GM12878 (cell line): ENCODE results near the gene OPRD1. TPM values are rescaled to one million over a fixed set of nuclear protein-coding genes. Genes with fewer than 3 reads are reported as not detected.

Experiments
- ATAC-seq: fragments of 200-7000 bp; cut with Tn5 transposase; 3 replicates; pipeline ENCODE4 v1.9.1; 2020; ENCODE audit warnings: mild to moderate bottlenecking, moderate library complexity
- BruUV-seq: library from RNA; stranded (reverse); fragments of 400-500 nt; replicated peaks from 2 replicates; lab custom pipeline; 2021; lab: Mats Ljungman, UMichigan
- CTCF ChIA-PET: fragments of 300-600 bp; sonication (Branson Sonifier 250); formaldehyde crosslinking; extraction: SDS; loops from one replicate; lab custom pipeline; 2021; ENCODE audit warnings: inconsistent platforms; lab: Yijun Ruan, JAX
- POLR2A ChIA-PET: fragments of 350-600 bp; formaldehyde crosslinking; extraction: SDS; loops from one replicate; lab custom pipeline; 2021; ENCODE audit warnings: inconsistent platforms; lab: Charles Lee
- RAD21 ChIA-PET: fragments of 300-600 bp; sonication (Branson Sonifier 250); formaldehyde crosslinking; loops from one replicate; lab custom pipeline; 2023; ENCODE audit warnings: antibody characterized with exemption; ENCODE audit not compliant: unreplicated experiment; lab: Charles Lee
- SMC1A ChIA-PET: fragments of 300-600 bp; sonication (Branson Sonifier 250); formaldehyde crosslinking; loops from one replicate; lab custom pipeline; 2023; ENCODE audit not compliant: unreplicated experiment, uncharacterized antibody; lab: Charles Lee
- DNase-seq: peaks from one replicate; pipeline ENCODE4 v3.0.0-alpha.2; 2011; ENCODE audit warnings: low read depth, low spot score
- FAIRE-seq: peaks from 3 replicates; lab custom pipeline; 2011; peaks lifted over from hg19 to GRCh38; lab: Jason Lieb, UNC
- H2AFZ ChIP-seq: 2 replicates; pipeline ENCODE4 v1.6.0; 2011; ENCODE audit warnings: low read depth, low read length, control low read depth; ENCODE audit not compliant: control insufficient read depth
- H3K27ac ChIP-seq: 2 replicates; pipeline ENCODE4 v1.5.1; 2011; ENCODE audit warnings: control low read depth; ENCODE audit not compliant: control insufficient read depth, insufficient read depth
- H3K27me3 ChIP-seq, 2 experiments: replicated peaks in 1 of 2; 2 replicates each; pipeline versions ENCODE4 v1.6.0 to v1.6.1; 2011; ENCODE audit warnings: low read length in 1 of 2; ENCODE audit not compliant: control insufficient read depth in 2 of 2, insufficient read depth in 2 of 2
- H3K36me3 ChIP-seq, 2 experiments: 2 replicates each; pipeline ENCODE4 v1.5.1; 2011; ENCODE audit warnings: low read length in 1 of 2; ENCODE audit not compliant: control insufficient read depth in 2 of 2, insufficient read depth in 2 of 2
- H3K4me1 ChIP-seq: 2 replicates; pipeline ENCODE4 v1.6.1; 2011; ENCODE audit warnings: mild to moderate bottlenecking, low read length, moderate library complexity, mixed read lengths; ENCODE audit not compliant: control insufficient read depth, insufficient read depth
- H3K4me2 ChIP-seq: 2 replicates; pipeline ENCODE4 v1.6.0; 2011; ENCODE audit warnings: control low read depth; ENCODE audit not compliant: control insufficient read depth, insufficient read depth
- H3K4me3 ChIP-seq: fragments of 200-600 bp; sonication (generic); 2 replicates; pipeline ENCODE4 v1.5.1; 2016
- H3K79me2 ChIP-seq: 2 replicates; pipeline ENCODE4 v1.6.0; 2011; ENCODE audit warnings: low read length; ENCODE audit not compliant: control insufficient read depth, insufficient read depth
- H3K9ac ChIP-seq: 2 replicates; pipeline ENCODE4 v1.8.0; 2011; ENCODE audit warnings: low read length, control low read depth, mixed read lengths; ENCODE audit not compliant: control insufficient read depth, insufficient read depth
- H3K9me3 ChIP-seq: replicated peaks from 3 replicates; pipeline ENCODE4 v1.5.1; 2011; ENCODE audit warnings: mild to moderate bottlenecking, low read length; ENCODE audit not compliant: control insufficient read depth, insufficient read depth
- H4K20me1 ChIP-seq: 2 replicates; pipeline ENCODE4 v1.6.0; 2011; ENCODE audit not compliant: control insufficient read depth, insufficient read depth
- ATF2 ChIP-seq: IDR thresholded peaks from 2 replicates; pipeline ENCODE4 v1.6.1; 2012; ENCODE audit warnings: low read length, inconsistent platforms
- HDGF ChIP-seq: fragments of 450-650 bp; IDR thresholded peaks from 2 replicates; pipeline ENCODE4 v1.6.1; 2016; ENCODE audit warnings: antibody characterized with exemption
- MEF2B ChIP-seq: fragments of 450-650 bp; IDR thresholded peaks from 2 replicates; pipeline ENCODE4 v1.6.1; 2018; ENCODE audit warnings: mild to moderate bottlenecking, moderate library complexity; ENCODE audit not compliant: partially characterized antibody, poor library complexity, severe bottlenecking
- MTA3 ChIP-seq: IDR thresholded peaks from 2 replicates; pipeline ENCODE4 v1.6.1; 2012; ENCODE audit warnings: low read length, inconsistent platforms, borderline replicate concordance
- SMC3 ChIP-seq: IDR thresholded peaks from 2 replicates; pipeline ENCODE4 v1.6.1; 2011; ENCODE audit warnings: low read length, improper control_type of control experiment, borderline replicate concordance
- STAT3 ChIP-seq: IDR thresholded peaks from 2 replicates; pipeline ENCODE4 v1.6.1; 2011; ENCODE audit warnings: low read depth, low read length, improper control_type of control experiment
- TCF7 ChIP-seq: IDR thresholded peaks from 2 replicates; pipeline ENCODE4 v1.6.1; 2014; ENCODE audit warnings: antibody characterized with exemption, borderline replicate concordance
- WRNIP1 ChIP-seq: IDR thresholded peaks from 2 replicates; pipeline ENCODE4 v1.6.1; 2011; ENCODE audit warnings: low read depth, low read length, improper control_type of control experiment, borderline replicate concordance
- ZBTB4 ChIP-seq: fragments of 450-650 bp; formaldehyde crosslinking; IDR thresholded peaks from 2 replicates; pipeline ENCODE4 v1.4.0; 2022; ENCODE audit warnings: mild to moderate bottlenecking, moderate library complexity
- WGBS: methylation state at CpG from one replicate; pipeline ENCODE4 v1.1.6; 2016; ENCODE audit warnings: low lambda C conversion rate; ENCODE audit not compliant: insufficient replicate concordance, insufficient coverage; ENCODE audit errors: missing lambda C conversion rate; 5-methylcytosine and 5-hydroxymethylcytosine counted together
- in situ Hi-C: fragments of 300-500 bp; cut with MboI; formaldehyde crosslinking; loops from 9 replicates; pipeline ENCODE4 v1.14.3; 2018; ENCODE audit warnings: mixed read lengths
- intact Hi-C: fragments of 100-400 bp; cut with micrococcal nuclease; formaldehyde crosslinking; loops from one replicate; pipeline ENCODE4 v1.14.2; 2022; ENCODE audit not compliant: unreplicated experiment
- polyA plus RNA-seq, 11 experiments: library from polyadenylated mRNA; depleted of rRNA in 4 of 11; unstranded in 6 of 11; stranded (reverse) in 5 of 11; fragments of >200 nt; fragmentation: Nextera tagmentation in 4 of 11; fragmentation: Illumina TruSeq in 1 of 11; extraction: Ambion mirVana in 4 of 11; extraction: Trizol in 1 of 11; gene quantifications; 1 replicate in 1 of 11; 2 replicates in 10 of 11; pipeline versions ENCODE4 v1.2.1 to v1.2.3, GENCODE V29; 2011 to 2016; ENCODE audit warnings: inconsistent platforms in 2 of 11, missing spikeins in 2 of 11, low read depth in 1 of 11
- total RNA-seq, 4 experiments: library from RNA; depleted of rRNA in 3 of 4; stranded (reverse); fragments of >200 nt in 3 of 4; fragmentation: Illumina TruSeq in 1 of 4; extraction: Trizol in 1 of 4; gene quantifications; 2 replicates each; pipeline versions ENCODE4 v1.2.1 to v1.2.3, GENCODE V29; 2013 to 2021

Gene OPRD1
- total and polyA plus RNA-seq, 10 of the 15 experiments (the other 5 are each of a cell fraction or from before 2014, with no cell fraction given), result 0.02 TPM; not detected in 8

- H3K27me3 ChIP-seq, result no peaks in the 10 kb centered on the region
- CTCF ChIA-PET, result interaction anchor here (1.3 to 4.0 kb wide), 5 partner anchors 9 to 108 kb away, joined by 5 to 39 read pairs (median 8); partner anchors contain the start of gene YTHDF2
- no peak for DNase-seq
- no peaks in the 10 kb centered on the region for H4K20me1 ChIP-seq
- no peaks in the 10 kb centered on the region for H3K9me3 ChIP-seq
- SMC1A ChIA-PET, result interaction anchor here (1.4 to 3.0 kb wide), 5 partner anchors 8 to 425 kb away, joined by 3 to 19 read pairs (median 6); no protein-coding TSS in a partner anchor
- no peak overlapping the region for H3K4me2 ChIP-seq
- TF ChIP-seq WRNIP1 (no peak), MTA3 (no peak), TCF7 (no peak), HDGF (no peak), ZBTB4 (CRISPR knock-in tag) (no peak), SMC3 (no peak), ATF2 (no peak), MEF2B (no peak), STAT3 (no peak)
- TF ChIP-seq, all 136 proteins: peak for 0
- intact Hi-C loops (no loop called here), in situ Hi-C loops (no loop called here)
- Histone ChIP-seq H3K4me3 (no peak overlapping the region), H3K4me1 (no peaks in the 10 kb centered on the region), H3K9ac (no peak overlapping the region), H3K27ac (no peak overlapping the region), H2AFZ (no peak overlapping the region), H3K79me2 (no peaks in the 10 kb centered on the region), H3K36me3 (peaks cover 0 to 7% of the 10 kb centered on the region in 2 experiments; a peak in 2 of 4 replicates)
- FAIRE-seq (no peak), ATAC-seq (no peak)
- WGBS, result 97% methylated on average over 17 of the region's 17 CpGs
- BruUV-seq, result no TSS peak
- RAD21 ChIA-PET, result interaction anchor here (1.8 kb wide), 1 partner anchor 9 kb away, joined by 8 read pairs; no protein-coding TSS in a partner anchor
- POLR2A ChIA-PET, result interaction anchor here (1.0 kb wide), 1 partner anchor 133 kb away, joined by 3 read pairs; the partner anchor contains the start of gene TAF12
These were observed 35.6 kb upstream of the OPRD1 start for GRCh38 chr1:28776341-28776740.
